KMS-11 (cell line): ENCODE data around the gene BCDIN3D.

Source experiments
- H2AFZ ChIP-seq: fragments of 200-600 bp; sonication (generic); 2 replicates; pipeline ENCODE4 v1.6.1; 2016; ENCODE audit warnings: antibody characterized with exemption, mixed run types, low read depth
- H3K27ac ChIP-seq: fragments of 200-600 bp; sonication (generic); 2 replicates; pipeline ENCODE4 v1.6.1; 2016; ENCODE audit warnings: mild to moderate bottlenecking, mixed run types
- H3K27me3 ChIP-seq: fragments of 200-600 bp; sonication (generic); 2 replicates; pipeline ENCODE4 v1.6.1; 2017; ENCODE audit warnings: mild to moderate bottlenecking, low read depth, mixed run types, moderate library complexity; ENCODE audit not compliant: insufficient read depth
- H3K36me3 ChIP-seq: fragments of 200-600 bp; sonication (generic); 2 replicates; pipeline ENCODE4 v1.6.1; 2017; ENCODE audit warnings: mild to moderate bottlenecking, mixed run types; ENCODE audit not compliant: insufficient read depth
- H3K4me1 ChIP-seq: fragments of 200-600 bp; sonication (generic); 2 replicates; pipeline ENCODE4 v1.6.1; 2016; ENCODE audit warnings: mild to moderate bottlenecking, low read depth, mixed run types; ENCODE audit not compliant: poor library complexity, severe bottlenecking
- H3K4me2 ChIP-seq: fragments of 200-600 bp; sonication (generic); 2 replicates; pipeline ENCODE4 v1.7.0; 2016; ENCODE audit warnings: mild to moderate bottlenecking, mixed run types
- H3K4me3 ChIP-seq: fragments of 200-600 bp; sonication (generic); IDR thresholded peaks from 2 replicates; pipeline ENCODE4 v1.6.1; 2017; ENCODE audit warnings: low read depth, low read length, mixed read lengths; ENCODE audit not compliant: insufficient read depth
- H3K79me2 ChIP-seq: fragments of 200-600 bp; sonication (generic); 2 replicates; pipeline ENCODE4 v1.6.1; 2016; ENCODE audit warnings: low read depth, mixed run types; ENCODE audit not compliant: insufficient read depth
- H3K9ac ChIP-seq: fragments of 200-600 bp; sonication (generic); 2 replicates; pipeline ENCODE4 v1.6.1; 2016; ENCODE audit warnings: mild to moderate bottlenecking, mixed run types
- H4K20me1 ChIP-seq: fragments of 200-600 bp; sonication (generic); 2 replicates; pipeline ENCODE4 v1.6.1; 2016; ENCODE audit warnings: mild to moderate bottlenecking, mixed run types; ENCODE audit not compliant: insufficient read depth
- TF ChIP-seq, protein P1 (sequence below): fragments of 200-600 bp; sonication (generic); conservative IDR thresholded peaks from 2 replicates; pipeline ENCODE4 v1.6.1; 2017; ENCODE audit warnings: low read depth, mild to moderate bottlenecking, antibody characterized with exemption, low read length, moderate library complexity, mixed read lengths

BCDIN3D gene

DNA sequence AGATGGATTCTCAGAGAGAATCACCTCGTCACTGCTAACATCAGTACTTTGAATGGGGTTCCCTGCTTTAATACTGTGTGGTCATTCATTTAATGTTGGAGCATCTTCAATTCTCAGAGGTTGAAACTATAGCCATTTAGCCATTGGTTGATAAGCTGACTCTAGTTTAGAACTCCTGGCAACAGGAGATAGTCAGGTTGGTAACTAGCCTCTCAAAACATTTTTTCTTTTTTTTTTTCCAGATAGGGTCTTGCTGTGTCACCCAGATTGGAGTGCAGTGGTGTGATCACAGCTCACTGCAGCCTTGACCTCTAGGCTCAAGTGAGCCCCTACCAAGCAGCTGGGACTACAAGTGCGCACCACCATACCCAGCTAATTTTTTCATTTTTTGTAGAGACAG is 11.2 kb downstream of the BCDIN3D start:
- no peak overlapping the region for H3K4me2 ChIP-seq
- no peaks in the 10 kb centered on the region for H3K36me3 ChIP-seq
- no peak overlapping the region for H3K4me3 ChIP-seq
- H4K20me1 ChIP-seq, result no peaks in the 10 kb centered on the region
- no peak overlapping the region for H3K9ac ChIP-seq
- TF ChIP-seq, protein P1, sequence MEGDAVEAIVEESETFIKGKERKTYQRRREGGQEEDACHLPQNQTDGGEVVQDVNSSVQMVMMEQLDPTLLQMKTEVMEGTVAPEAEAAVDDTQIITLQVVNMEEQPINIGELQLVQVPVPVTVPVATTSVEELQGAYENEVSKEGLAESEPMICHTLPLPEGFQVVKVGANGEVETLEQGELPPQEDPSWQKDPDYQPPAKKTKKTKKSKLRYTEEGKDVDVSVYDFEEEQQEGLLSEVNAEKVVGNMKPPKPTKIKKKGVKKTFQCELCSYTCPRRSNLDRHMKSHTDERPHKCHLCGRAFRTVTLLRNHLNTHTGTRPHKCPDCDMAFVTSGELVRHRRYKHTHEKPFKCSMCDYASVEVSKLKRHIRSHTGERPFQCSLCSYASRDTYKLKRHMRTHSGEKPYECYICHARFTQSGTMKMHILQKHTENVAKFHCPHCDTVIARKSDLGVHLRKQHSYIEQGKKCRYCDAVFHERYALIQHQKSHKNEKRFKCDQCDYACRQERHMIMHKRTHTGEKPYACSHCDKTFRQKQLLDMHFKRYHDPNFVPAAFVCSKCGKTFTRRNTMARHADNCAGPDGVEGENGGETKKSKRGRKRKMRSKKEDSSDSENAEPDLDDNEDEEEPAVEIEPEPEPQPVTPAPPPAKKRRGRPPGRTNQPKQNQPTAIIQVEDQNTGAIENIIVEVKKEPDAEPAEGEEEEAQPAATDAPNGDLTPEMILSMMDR, result no peak
- H3K4me1 ChIP-seq, result peaks cover 16% of the 10 kb centered on the region
- peaks cover 10% of the 10 kb centered on the region; the same call in 1 of the 2 replicates for H3K27me3 ChIP-seq
- H3K79me2 ChIP-seq, result no peaks in the 10 kb centered on the region
- H3K27ac ChIP-seq, result no peak overlapping the region
- no peak overlapping the region for H2AFZ ChIP-seq

DNA sequence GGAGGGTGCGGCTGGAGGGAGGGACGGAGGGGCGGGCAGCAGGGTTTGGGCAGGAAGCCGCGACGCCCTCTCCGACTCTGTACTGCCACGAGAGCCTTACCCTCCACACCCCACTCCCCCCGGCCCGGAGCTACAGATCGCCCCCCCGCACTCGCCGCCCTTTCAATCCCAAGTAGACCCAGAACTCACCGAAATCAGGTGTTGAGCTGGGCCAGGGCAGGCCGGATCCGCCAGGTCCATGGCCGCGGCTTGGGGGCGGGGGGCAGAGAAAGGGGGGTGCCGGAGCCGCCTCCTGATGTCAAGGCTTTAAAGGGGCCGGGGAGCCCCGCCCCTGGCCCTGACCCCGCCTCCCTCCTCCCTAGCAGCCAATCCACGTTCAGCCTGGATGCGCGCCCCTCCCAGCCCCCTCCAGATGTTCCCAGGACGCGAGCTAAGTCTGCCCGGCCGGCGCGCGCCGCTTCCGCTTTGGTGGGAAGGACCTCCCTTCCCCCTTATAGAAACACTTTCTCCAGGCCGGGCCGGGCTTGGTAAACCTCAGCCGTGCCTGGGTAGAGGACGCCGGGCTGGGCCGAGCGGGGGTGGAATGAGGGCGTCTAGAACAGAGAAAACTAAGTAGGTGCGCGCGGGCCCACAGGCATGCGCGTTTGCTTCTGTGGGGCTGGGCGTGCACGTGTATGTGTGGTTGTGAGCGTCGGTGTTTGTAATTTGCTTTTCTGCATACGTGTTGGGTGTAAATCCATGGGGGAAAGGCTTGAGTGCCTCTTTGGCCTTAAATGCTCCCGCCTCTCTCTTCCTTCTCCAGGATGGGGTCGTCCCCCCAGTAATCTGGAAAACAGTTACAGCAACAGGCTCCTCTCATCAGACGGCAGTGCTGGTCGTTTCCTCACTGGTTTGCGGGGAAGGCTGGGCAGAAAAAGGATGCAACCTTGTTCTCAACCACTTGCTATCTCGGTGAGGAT is 14.5 kb downstream of the BCDIN3D start, which contains the start of gene NCKAP5L:
Gene NCKAP5L (minus strand): TSS at position 281 of the 959 bp plus-strand sequence. CDS start 24,369 bp downstream, outside the sequence.
- H3K4me2 ChIP-seq, result peak within 1 kb of the TSS; percentile 84
- H3K4me1 ChIP-seq, result peaks cover 16% of the 10 kb centered on the region
- TF ChIP-seq, protein P1, result no peak
- H3K27ac ChIP-seq, result no peak within 1 kb of the TSS
- H3K27me3 ChIP-seq, result peaks cover 13% of the 10 kb centered on the region; the same call in 1 of the 2 replicates
- peak within 1 kb of the TSS; percentile 84 for H2AFZ ChIP-seq
- peak within 1 kb of the TSS; percentile 37 for H3K9ac ChIP-seq
- no peaks in the 10 kb centered on the region for H3K36me3 ChIP-seq
- H3K4me3 ChIP-seq, result no peak within 1 kb of the TSS
- H3K79me2 ChIP-seq, result no peaks in the 10 kb centered on the region
- no peaks in the 10 kb centered on the region for H4K20me1 ChIP-seq

DNA sequence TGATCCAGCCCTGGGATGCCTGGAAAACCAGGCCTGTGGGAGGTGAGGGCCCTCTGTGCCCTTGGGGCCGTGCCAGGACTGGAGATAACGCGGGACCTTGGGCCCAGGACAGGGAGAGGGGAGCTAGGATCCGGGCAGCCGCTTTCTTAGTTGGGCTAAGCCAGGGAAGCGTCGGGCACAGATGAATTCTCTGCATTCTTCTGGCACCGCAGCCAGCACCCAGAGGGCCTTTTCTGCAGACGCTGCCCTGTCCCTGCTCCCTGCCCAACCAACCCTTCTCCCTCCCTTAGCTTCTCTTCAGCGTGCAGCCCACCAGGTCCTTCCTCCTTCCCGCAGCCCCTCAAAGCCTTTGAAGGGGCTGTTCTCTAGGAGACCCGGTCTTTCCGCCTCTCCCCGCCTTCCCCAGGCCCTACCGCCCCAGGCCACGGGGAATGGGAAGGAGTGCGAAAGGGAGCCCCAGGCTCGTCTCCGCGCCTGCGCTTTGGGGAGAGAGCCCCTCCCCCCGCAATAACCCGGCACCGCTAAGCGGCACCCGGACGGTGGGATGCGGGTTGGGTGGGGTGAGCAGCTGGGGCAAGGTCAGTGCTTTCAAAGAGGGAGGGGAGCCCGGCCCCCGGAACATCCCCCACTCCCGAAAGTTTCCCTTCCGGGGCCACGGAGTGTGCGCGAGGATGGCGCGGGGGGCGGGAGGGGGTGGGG is 15.4 kb downstream of the BCDIN3D start:
- Histone ChIP-seq H4K20me1 (no peaks in the 10 kb centered on the region), H3K4me3 (no peak overlapping the region), H3K36me3 (no peaks in the 10 kb centered on the region), H3K4me1 (peaks cover 8% of the 10 kb centered on the region), H3K9ac (no peak overlapping the region), H2AFZ (no peak overlapping the region), H3K4me2 (no peak overlapping the region), H3K27ac (no peak overlapping the region), H3K79me2 (no peaks in the 10 kb centered on the region), H3K27me3 (peaks cover 13% of the 10 kb centered on the region; the same call in 1 of the 2 replicates)
- TF ChIP-seq, protein P1, result no peak

DNA sequence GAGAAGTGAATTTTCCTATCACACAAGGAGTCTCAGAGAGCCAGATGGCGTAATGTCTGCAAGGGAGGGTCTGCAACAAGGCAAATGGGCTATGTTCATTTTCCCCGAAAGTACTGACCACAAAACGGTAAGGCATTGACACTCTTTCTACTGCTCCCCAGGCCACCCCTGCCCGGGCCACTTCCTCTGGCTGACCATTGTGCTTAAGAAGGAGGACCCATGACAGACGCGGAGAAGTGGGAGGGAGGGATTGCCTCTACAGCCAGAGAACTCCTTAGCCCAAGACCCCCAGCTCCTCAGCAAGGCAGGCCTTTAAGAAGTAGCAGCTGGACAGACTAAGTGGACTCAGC is 15.9 kb downstream of the BCDIN3D start:
- peaks cover 13% of the 10 kb centered on the region; the same call in 1 of the 2 replicates for H3K27me3 ChIP-seq
- H3K4me1 ChIP-seq, result peaks cover 7% of the 10 kb centered on the region
- H3K4me2 ChIP-seq, result no peak overlapping the region
- H3K4me3 ChIP-seq, result no peak overlapping the region
- no peaks in the 10 kb centered on the region for H3K36me3 ChIP-seq
- no peak overlapping the region for H2AFZ ChIP-seq
- TF ChIP-seq, protein P1, result no peak
- no peaks in the 10 kb centered on the region for H4K20me1 ChIP-seq
- H3K79me2 ChIP-seq, result no peaks in the 10 kb centered on the region
- H3K9ac ChIP-seq, result no peak overlapping the region
- H3K27ac ChIP-seq, result no peak overlapping the region
